Measurements from ENCODE around the gene ZNRF3.
"Not testable (repeated sequence)": the region's sequence is repeated elsewhere in the genome, so short reads cannot be mapped to it uniquely, and the experiment has no call there.

Gene ZNRF3
- total RNA-seq: 2.3 to 3.1 reads per million in 2 donors

GRCh38 chr22:28882878-28883656 is at the start of gene ZNRF3:
Gene ZNRF3, plus strand, starts transcription at chr22:28883572. Its CDS starts 195 bp downstream, at chr22:28883767.
- peak; percentile 82 to 87 (median 84) for DNase-seq

- DNase-seq: no peak
These were observed 47.7 kb upstream of the ZNRF3 start for GRCh38 chr22:28835630-28836189.

- no peak for DNase-seq
These were observed 45.7 kb upstream of the ZNRF3 start for GRCh38 chr22:28837640-28838039.

- DNase-seq: no peak
These were observed 44.4 kb upstream of the ZNRF3 start for GRCh38 chr22:28838971-28839370.

GRCh38 chr22:28841111-28841510 is 42.3 kb upstream of the ZNRF3 start:
- no peak for DNase-seq

GRCh38 chr22:28843633-28844032 is 39.7 kb upstream of the ZNRF3 start:
- no peak for DNase-seq

- DNase-seq: not testable (repeated sequence)
These were observed 39.1 kb upstream of the ZNRF3 start for GRCh38 chr22:28844277-28844676.

- no peak for DNase-seq
These were observed 36.4 kb upstream of the ZNRF3 start for GRCh38 chr22:28846994-28847393.

GRCh38 chr22:28855355-28856094 is 27.8 kb upstream of the ZNRF3 start:
- DNase-seq: peak in 2 of 5 experiments; percentile 20 to 59

- DNase-seq: no peak
These were observed 27.3 kb upstream of the ZNRF3 start for GRCh38 chr22:28856095-28856455.

- no peak for DNase-seq
These were observed 26.1 kb upstream of the ZNRF3 start for GRCh38 chr22:28857288-28857687.

GRCh38 chr22:28864878-28865596 is 18.3 kb upstream of the ZNRF3 start:
- no peak for DNase-seq

- no peak for DNase-seq
These were observed 16.2 kb upstream of the ZNRF3 start for GRCh38 chr22:28867191-28867590.

GRCh38 chr22:28868389-28868788 is 15.0 kb upstream of the ZNRF3 start:
- not testable (repeated sequence) for DNase-seq

GRCh38 chr22:28869736-28870135 is 13.6 kb upstream of the ZNRF3 start:
- no peak for DNase-seq

- DNase-seq: no peak
These were observed 10.0 kb upstream of the ZNRF3 start for GRCh38 chr22:28873183-28873963.

GRCh38 chr22:28874061-28874460 is 9.3 kb upstream of the ZNRF3 start:
- no peak for DNase-seq

GRCh38 chr22:28874811-28875320 is 8.5 kb upstream of the ZNRF3 start:
- no peak for DNase-seq

- no peak for DNase-seq
These were observed 861 bp upstream of the ZNRF3 start for GRCh38 chr22:28882545-28882877.

GRCh38 chr22:28883657-28883916 is 215 bp downstream of the ZNRF3 start:
- DNase-seq: peak in 1 of 5 experiments; percentile 30

GRCh38 chr22:28883917-28884746 is 760 bp downstream of the ZNRF3 start:
- peak in 4 of 5 experiments; percentile 11 to 40 (median 19) for DNase-seq

Measured in T-helper 2 cell (primary cell).